GM12891 (cell line): ENCODE results near the gene OR8S1.
"Not testable (repeated sequence)": the region's sequence is repeated elsewhere in the genome, so short reads cannot be mapped to it uniquely, and the experiment has no call there.

Experiments
- DNase-seq: peaks from one replicate; pipeline ENCODE4 v3.0.0; 2011; ENCODE audit warnings: low spot score; ENCODE audit not compliant: insufficient read length
- FAIRE-seq: peaks from 2 replicates; lab custom pipeline; 2011; peaks lifted over from hg19 to GRCh38; lab: Jason Lieb, UNC
- PAX5 ChIP-seq: IDR thresholded peaks from 2 replicates; pipeline ENCODE4 v1.6.1; 2011; ENCODE audit warnings: low read length, moderate library complexity, mild to moderate bottlenecking; ENCODE audit not compliant: insufficient read depth, severe bottlenecking
- POLR2A ChIP-seq: IDR thresholded peaks from 2 replicates; pipeline ENCODE4 v1.6.1; 2011; ENCODE audit warnings: low read depth, low read length, control low read depth
- POLR2AphosphoS5 ChIP-seq: IDR thresholded peaks from 2 replicates; pipeline ENCODE4 v1.6.1; 2011; ENCODE audit warnings: low read depth, low read length, control low read depth
- POU2F2 ChIP-seq: IDR thresholded peaks from 2 replicates; pipeline ENCODE4 v1.6.1; 2011; ENCODE audit warnings: low read depth, mild to moderate bottlenecking, control low read depth, low read length, moderate library complexity
- SPI1 ChIP-seq: IDR thresholded peaks from 2 replicates; pipeline ENCODE4 v1.6.1; 2011; ENCODE audit warnings: low read depth, low read length, control low read depth
- TAF1 ChIP-seq: IDR thresholded peaks from 2 replicates; pipeline ENCODE4 v1.6.1; 2011; ENCODE audit warnings: low read depth, low read length, control low read depth

OR8S1 gene

GRCh38 chr12:48514728-48515127 lies 10.7 kb upstream of the OR8S1 start:
- TF ChIP-seq POU2F2 (no peak), SPI1 (no peak), POLR2A (no peak), PAX5 (no peak), POLR2AphosphoS5 (no peak), TAF1 (no peak)
- DNase-seq (no peak), FAIRE-seq (no peak)

GRCh38 chr12:48520381-48520780 lies 5.1 kb upstream of the OR8S1 start:
- not testable (repeated sequence) for DNase-seq, FAIRE-seq

GRCh38 chr12:48527891-48528670 lies 2.6 kb downstream of the OR8S1 start:
- TF ChIP-seq POLR2A (no peak), SPI1 (no peak), PAX5 (no peak), POU2F2 (no peak), TAF1 (no peak), POLR2AphosphoS5 (no peak)
- DNase-seq (no peak), FAIRE-seq (no peak)

- no peak for FAIRE-seq
- no peak for DNase-seq
- TF ChIP-seq POLR2AphosphoS5 (no peak), POU2F2 (no peak), POLR2A (no peak), TAF1 (no peak), SPI1 (no peak), PAX5 (no peak)
Observed at GRCh38 chr12:48532601-48533000, 7.2 kb downstream of the OR8S1 start.

- no peak for FAIRE-seq
- TF ChIP-seq SPI1 = peak; percentile 28; the same call in 1 of the 2 replicates
- TF ChIP-seq POU2F2 = no peak
Observed at GRCh38 chr12:48536602-48537001, 11.2 kb downstream of the OR8S1 start.

GRCh38 chr12:48542300-48542928 lies 17.0 kb downstream of the OR8S1 start:
- TF ChIP-seq POLR2A (no peak), TAF1 (no peak), PAX5 (no peak)
- FAIRE-seq = peak; percentile 43
- DNase-seq = no peak

More at GRCh38 chr12:48536602-48537001, 11.2 kb downstream of the OR8S1 start:
- no peak for DNase-seq

GRCh38 chr12:48545833-48546469 lies 20.5 kb downstream of the OR8S1 start:
- no peak for TF ChIP-seq PAX5
- TF ChIP-seq SPI1 = no peak
- TF ChIP-seq POLR2A = no peak
- TF ChIP-seq POLR2AphosphoS5 = no peak
- no peak for TF ChIP-seq TAF1
- TF ChIP-seq POU2F2 = no peak
- FAIRE-seq (no peak), DNase-seq (no peak)

GRCh38 chr12:48547012-48547411 lies 21.6 kb downstream of the OR8S1 start:
- not testable (repeated sequence) for FAIRE-seq

GRCh38 chr12:48551636-48552035 lies 26.2 kb downstream of the OR8S1 start:
- not testable (repeated sequence) for FAIRE-seq, DNase-seq

More at GRCh38 chr12:48547012-48547411, 21.6 kb downstream of the OR8S1 start:
- DNase-seq = not testable (repeated sequence)

- not testable (repeated sequence) for FAIRE-seq, DNase-seq
Observed at GRCh38 chr12:48553666-48554343, 28.4 kb downstream of the OR8S1 start.
